ENCODE measurements around the gene YPEL1.
"Not testable (repeated sequence)": the region's sequence is repeated elsewhere in the genome, so short reads cannot be mapped to it uniquely, and the experiment has no call there.

Gene YPEL1

GRCh38 chr22:21697880-21698279 is 37.7 kb downstream of the YPEL1 start:
- DNase-seq: no peak

DNA sequence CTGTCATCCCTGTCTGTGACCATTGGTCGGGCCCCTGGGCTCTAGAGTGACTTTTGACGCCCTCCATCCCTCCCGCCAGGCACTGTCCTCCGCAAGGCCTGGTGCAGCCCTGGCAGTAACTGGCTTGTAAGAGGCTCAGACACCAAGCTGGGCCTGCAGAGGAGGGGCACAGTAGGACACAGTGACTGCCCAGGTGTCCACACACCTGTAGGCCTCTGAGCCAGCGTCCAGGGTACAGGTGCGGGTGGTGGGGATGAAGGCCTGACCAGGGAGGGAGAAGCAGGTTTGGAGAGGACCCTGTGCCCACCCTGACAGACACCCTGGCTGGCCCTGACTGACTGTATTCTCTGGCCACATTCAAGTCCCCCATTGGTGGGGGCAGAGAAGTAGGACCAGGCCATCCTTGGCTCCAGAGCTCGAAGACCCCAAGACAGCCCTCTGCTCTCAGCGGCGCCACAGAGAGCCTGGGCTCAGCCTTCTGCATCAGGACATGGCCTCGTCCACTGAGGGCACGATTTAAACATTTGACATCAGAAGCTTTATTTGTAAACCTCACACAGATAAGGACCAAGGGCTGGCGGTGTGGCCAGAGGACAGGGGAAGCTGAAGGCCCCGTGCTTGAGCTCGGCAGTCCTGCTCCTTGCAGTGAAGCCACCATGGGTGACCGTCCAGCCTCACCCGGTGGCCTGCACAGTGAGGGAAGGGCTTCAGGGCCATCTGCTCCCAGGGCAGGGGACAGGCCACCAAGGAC is 38.4 kb downstream of the YPEL1 start:
- no peak for DNase-seq

- DNase-seq: no peak
Measured at GRCh38 chr22:21696115-21696514, 39.5 kb downstream of the YPEL1 start.

DNA sequence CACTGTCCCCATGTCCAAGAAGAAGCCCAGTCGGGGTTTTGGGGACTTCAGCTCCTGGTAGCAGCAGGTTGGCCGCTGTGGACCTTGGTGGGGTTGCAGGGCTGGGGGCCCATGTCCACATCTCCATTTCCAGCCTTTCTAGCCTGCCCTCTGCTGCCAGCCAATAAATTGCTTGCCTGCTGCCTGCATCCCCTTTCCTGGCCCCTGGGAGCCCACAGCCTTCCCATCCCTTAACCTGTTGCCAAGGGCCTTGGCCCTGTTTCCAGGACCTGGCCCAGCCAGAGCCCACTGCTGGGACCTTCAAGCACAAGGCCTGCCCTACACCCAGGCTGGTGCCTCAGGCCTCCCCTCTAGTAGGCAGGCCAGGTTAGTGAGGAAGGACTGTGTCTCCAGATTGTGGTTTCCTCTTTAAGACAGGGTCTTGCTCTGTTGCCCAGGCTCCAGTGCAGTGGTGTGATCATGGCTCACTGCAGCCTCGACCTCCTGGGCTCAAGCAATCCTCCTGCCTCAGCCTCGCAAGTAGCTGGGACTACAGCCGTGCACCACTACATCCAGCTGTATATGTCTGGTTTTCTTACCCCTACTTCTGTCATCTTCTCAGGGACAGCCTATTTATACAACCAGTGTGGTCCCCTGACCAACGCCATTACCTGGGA is 40.0 kb downstream of the YPEL1 start:
- DNase-seq: no peak

DNA sequence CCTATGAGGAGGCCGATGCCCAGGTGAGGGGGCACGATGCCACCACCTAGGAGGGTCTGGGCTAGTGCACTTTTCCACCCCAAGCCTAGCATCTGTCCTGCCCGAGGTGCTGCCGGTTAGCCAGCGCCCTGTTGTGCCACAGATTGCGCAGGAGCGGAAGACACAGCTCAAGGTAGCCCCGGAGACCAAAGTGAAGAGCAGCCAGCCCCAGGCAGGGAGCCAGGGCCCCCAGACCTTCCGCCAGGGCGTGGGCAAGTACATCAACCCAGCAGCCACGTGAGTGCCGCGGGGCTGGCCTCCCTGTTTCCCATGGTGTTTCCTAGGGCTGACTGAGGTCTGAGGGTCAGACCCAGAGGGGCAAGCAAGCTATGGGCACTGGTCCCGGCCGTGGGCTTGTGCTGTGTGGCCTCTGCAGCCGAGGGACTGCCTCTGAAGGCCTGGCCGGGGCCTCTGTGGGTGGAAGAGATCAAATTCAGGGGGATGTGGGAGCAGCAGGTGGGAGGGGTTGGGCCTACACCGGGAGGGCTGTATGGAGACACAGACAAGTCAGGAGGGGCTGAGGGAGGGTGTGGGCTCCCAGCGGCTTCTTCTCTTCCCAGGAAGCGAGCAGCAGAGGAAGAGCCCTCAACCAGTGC is 40.7 kb downstream of the YPEL1 start:
- no peak for DNase-seq

- no peak for DNase-seq
Measured at GRCh38 chr22:21694394-21694793, 41.2 kb downstream of the YPEL1 start.

GRCh38 chr22:21693999-21694341 is 41.6 kb downstream of the YPEL1 start:
- no peak for DNase-seq

DNA sequence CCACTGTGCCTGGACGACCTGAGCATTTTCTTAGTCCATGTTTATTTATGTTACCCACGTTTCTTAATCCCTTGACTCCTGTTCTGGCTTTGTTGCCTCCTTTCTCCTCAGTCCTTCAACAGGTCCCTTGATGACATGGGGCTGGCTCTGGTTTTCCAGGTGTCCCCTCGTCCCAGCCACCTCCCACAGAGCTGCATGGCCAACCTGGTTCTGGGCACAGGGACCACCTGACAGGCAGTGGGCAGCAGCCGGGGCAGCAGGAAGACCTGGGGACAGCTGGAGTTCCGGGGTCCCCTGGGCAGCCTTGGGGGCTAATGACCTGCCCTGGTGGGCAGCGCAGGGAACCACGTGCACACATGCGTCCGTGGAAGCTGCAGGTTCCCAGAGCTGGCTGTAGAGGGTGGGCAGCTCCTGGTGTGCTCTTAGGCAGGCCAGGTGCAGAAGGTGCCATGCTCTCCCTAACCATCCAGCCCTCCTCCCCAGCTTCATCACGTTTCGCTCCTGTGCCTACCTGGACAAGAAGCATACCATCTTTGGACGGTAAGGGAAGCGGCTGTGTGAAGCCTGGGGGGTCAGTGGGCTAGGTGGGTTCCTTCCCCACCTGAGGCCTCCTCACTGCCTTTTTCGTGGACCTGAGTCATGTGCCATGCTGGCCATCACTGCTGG is 42.1 kb downstream of the YPEL1 start:
- no peak for DNase-seq

DNA sequence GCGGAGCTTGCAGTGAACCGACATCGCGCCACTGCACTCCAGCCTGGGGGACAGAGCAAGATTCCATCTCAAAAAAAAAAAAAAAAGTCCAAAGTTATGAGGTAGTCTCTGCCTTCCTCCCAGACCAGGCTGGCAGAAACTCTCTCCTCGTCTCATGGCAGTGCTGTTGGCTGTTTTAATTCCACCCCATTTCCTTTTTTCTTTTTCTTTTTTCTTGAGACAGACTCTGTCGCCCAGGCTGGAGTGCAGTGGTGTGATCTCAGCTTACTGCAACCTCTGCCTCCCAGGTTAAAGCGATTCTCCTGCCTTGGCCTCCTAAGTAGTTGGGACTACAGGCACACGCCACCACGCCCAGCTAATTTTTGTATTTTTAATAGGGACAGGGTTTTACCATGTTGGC is 42.7 kb downstream of the YPEL1 start:
- DNase-seq: not testable (repeated sequence)

DNA sequence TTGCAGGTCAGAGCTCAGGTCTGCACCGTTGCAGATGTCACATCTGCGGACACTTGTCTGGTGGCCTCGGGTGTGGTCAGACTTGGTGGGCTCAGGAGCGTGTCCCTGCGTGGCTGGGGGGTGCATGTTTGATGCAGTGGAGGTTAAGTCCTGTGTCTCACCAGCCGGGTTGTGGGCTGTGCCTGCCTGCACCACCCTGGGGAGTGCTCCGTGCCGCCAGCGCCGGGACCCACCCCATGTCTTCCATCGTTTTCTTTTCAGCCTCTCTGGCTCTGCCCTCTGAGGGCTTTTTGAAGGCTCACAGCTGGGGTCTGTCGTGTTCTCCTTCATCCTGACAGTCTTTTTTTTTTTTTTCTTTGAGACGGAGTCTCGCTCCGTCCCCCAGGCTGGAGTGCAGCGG is 43.8 kb downstream of the YPEL1 start:
- no peak for DNase-seq

GRCh38 chr22:21690401-21690801 is 45.2 kb downstream of the YPEL1 start:
- no peak for DNase-seq

- DNase-seq: no peak
Measured at GRCh38 chr22:21688706-21689381, 46.8 kb downstream of the YPEL1 start.

DNA sequence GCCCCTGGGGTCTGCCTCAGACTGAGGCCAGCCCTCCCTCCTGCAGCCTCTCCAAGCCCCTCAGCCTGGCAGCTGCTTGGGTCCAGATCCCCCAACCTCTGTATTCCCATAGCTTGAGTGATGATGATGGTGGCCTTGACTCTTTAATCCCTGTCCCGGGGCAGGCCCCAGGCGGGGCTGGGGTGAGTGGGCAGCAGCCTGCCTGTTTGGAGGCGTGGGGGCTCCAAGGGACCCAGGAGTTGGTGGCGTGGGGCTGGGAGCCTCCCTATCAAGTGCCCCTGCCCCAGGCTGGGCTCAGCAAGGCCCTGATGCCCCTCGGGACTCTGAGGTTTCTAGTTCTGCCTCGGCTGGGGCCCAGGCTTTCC is 47.3 kb downstream of the YPEL1 start:
- no peak for DNase-seq

- no peak for DNase-seq
Measured at GRCh38 chr22:21687685-21688259, 47.8 kb downstream of the YPEL1 start.

GRCh38 chr22:21686634-21687393 is 48.8 kb downstream of the YPEL1 start:
- DNase-seq: no peak

GRCh38 chr22:21686193-21686608 is 49.4 kb downstream of the YPEL1 start:
- DNase-seq: no peak

GRCh38 chr22:21685164-21685513 is 50.5 kb downstream of the YPEL1 start:
- no peak for DNase-seq

DNA sequence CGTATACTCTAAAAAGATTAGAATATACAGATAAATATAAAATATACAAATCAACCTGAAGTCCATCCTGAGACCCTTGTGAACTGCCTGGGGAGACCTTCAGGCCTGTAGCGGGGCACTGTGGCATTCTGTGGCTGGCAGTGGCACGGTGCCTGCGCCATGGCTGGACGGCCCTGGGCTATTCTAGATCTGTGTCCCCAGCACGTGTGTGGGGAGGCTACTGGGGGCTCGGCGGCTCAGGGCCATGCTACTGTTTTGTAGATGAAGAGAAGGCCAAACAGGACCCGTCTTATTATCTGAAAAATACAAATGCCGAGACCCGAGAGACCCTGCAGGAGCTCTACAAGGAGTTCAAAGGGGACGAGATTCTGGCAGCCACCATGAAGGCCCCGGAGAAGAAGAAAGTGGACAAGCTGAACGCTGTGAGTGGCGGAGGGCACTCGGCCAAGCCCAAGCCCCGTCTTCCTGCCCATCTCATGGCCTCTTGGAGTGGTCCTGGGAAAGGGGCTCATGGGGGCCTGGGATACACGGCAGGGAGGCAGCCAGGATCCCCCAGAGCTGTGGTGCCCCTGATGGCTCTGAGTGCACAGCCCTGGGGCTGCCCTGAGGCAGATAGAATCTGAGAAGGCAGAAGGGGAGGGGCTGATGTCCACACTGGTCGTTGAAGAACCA is 51.0 kb downstream of the YPEL1 start:
- no peak for DNase-seq

DNA sequence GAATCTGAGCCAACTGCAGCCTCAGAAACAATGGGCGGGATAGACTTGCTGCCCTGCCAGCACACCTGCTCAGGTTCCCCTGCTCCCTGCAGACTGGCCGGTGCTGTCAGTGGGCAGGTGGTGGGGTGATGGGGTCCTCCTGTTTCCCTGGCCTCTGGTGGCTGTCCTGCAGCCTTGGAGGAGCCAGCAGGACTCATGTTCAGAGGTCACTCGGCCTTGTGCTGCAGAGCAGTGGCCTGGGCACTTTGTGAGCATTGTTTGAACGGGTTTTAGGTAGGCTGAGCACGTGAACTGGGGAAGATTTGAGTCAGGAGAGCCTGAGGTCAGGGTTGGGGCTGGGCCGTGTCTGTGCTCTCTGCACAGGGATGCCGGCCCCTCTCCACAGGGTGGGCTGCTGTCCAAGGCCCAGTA is 52.2 kb downstream of the YPEL1 start:
- DNase-seq: no peak

- DNase-seq: no peak
Measured at GRCh38 chr22:21682385-21683175, 53.0 kb downstream of the YPEL1 start.
